Keratinocyte (primary cell): ENCODE results near the gene DGKI.

Experiments
- CTCF ChIP-seq, 3 experiments: IDR thresholded peaks in 1 of 3; conservative IDR thresholded peaks in 1 of 3; optimal IDR thresholded peaks in 1 of 3; 2 replicates in 2 of 3; 3 replicates in 1 of 3; pipeline versions ENCODE3 to v1.5.1; 2011; ENCODE audit warnings: low read length in 3 of 3, mild to moderate bottlenecking in 3 of 3, moderate library complexity in 2 of 3, control low read depth in 1 of 3, inconsistent platforms in 1 of 3; ENCODE audit not compliant: insufficient read depth in 2 of 3; ENCODE audit errors: extremely low read depth in 1 of 3
- EZH2 ChIP-seq: IDR thresholded peaks from one replicate; pipeline ENCODE4 v1.6.1; 2012; ENCODE audit warnings: inconsistent platforms, mild to moderate bottlenecking, low read length, moderate library complexity

GRCh38 chr7:137371616-137372015, 475.2 kb downstream of the DGKI start:
- TF ChIP-seq CTCF (optimal IDR thresholded peaks at IDR 0.05 in 1 of 3, IDR thresholded peaks at IDR 0.05 in 1 of 3, conservative IDR thresholded peaks at IDR 0.05 in 1 of 3; ENCODE audit: extremely low read depth in 1 of 3, insufficient read depth in 2 of 3, low read length in 3 of 3) (no peak), EZH2 (no peak)
